ENCODE data around the gene RFLNA. TPM values are rescaled to one million over a fixed set of nuclear protein-coding genes. Genes with fewer than 3 reads are reported as not detected.

Gene RFLNA
- total RNA-seq, 1 experiment from 2014 or later, result 0.07 TPM

DNA sequence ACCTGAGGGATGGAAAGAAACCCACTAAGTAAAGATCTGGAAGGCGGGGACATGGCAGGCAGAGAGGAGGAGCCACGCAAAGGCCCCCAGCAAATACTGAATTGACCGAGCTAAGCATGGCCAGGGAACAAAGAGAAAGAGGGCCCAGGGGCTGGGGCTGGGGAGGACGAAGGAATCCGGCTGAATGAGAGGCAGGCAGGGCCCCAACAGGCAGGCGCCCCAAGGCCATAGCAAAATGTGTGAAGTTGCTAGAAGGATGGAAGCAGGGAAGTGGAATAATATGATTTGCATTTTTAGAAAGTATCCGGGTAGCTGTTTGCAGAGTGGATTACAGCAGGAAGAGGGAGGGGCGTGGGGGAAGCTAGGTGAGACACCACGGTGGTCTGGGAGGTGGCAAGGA lies 49.1 kb downstream of the RFLNA start:
- in situ Hi-C loops (cut with HindIII; ENCODE audit: low pct_unique_long_range_greater_than_20kb, low sequenced_read_pairs), result no loop called here
- no peak for DNase-seq (ENCODE audit: low read depth)

DNA sequence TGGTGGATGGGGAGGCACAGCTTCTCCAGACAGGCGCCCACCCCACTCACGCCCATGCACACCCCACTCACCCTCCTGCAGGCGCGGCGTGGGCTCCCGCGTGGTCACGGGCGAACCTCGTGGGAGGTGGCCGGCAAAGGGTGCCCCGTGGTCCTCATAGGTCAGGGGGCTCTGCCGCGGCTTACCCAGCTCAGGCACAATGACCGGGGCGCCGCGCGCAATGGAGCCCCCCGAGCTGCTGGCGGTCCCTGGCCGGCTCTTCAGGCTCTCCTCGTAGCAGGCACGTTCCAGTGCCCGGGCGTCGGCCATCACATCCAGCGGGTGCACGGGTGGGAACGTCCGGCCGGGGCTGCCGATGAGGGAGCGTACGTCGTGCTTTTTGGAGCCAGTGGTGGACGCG lies 49.6 kb downstream of the RFLNA start:
- in situ Hi-C loops (cut with HindIII; ENCODE audit: low pct_unique_long_range_greater_than_20kb, low sequenced_read_pairs), result no loop called here
- DNase-seq (ENCODE audit: low read depth), result no peak

DNA sequence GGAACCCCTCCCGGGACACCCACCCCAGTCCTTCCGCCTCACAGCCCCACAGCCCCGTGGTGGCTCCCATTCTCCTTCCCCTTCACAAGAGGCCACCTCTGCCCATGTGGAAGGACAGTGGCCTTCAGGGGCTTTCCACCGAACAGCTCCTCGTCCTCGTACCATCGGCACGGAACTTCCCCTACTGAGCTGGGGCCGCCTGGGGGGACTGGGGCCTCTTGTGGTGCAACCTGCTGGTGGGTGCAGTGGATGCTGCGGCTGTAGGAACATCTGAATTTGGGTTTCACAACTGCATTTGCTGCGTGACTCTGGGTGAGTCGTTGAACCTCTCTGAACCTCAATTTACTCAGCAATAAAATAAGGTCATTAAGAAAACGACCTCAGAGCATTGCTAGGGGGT lies 50.9 kb downstream of the RFLNA start:
- no peak for DNase-seq (ENCODE audit: low read depth)
- in situ Hi-C loops (cut with HindIII; ENCODE audit: low pct_unique_long_range_greater_than_20kb, low sequenced_read_pairs), result no loop called here

DNA sequence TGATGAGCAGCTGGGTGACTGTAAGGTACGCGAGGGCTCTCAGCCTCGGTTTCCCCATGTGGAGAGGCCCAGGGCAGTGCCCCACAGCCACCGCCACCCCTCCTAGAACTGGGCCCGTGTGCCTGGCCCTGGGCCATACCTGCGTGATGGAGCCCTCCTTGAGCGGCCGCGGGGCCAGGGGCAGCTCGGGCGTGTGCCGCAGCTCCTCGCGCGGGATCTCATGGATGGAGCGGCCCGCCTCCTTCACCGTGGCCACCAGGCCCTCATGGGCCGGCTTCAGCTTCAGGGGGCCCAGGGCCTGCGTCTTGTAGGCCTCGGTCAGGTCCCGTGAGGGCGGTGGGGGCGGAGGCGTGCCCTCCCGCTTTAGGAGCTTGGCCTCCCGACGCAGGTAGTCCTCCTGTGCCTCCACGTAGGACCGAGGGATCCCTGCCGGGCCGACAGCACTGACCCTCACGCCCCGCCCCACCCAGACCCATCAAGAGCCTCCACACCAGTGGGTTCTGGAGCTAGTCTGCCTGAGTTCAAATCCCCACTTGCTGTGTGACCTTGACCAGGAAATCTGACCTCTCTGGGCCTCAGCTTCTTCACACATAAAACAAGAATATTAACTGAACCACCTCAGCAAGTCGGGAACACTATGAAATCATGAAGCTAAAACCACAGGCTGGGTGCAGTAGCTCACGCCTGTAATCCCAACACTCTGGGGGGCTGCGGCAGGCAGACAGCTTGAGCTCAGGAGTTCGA lies 51.7 kb downstream of the RFLNA start:
- no peak for DNase-seq (ENCODE audit: low read depth)
- in situ Hi-C loops (cut with HindIII; ENCODE audit: low pct_unique_long_range_greater_than_20kb, low sequenced_read_pairs), result no loop called here

DNA sequence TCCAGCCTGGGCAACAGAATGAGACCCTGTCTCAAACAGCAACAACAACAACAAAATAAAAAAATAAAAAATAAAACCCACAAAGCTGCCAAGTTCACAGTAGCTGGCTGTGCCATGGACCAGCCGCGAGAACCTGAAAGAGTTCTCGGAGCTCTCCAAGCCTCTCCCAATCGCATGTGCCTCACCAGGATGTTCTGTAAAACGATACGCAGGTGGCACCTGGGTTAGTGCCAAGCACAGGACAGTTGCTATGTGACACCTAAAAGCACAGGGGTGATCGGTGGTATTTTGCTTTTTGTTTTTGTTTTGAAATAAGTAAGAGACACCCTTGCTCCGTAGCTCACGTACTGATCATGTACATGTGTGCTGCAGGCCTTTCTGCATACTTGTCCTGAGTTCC lies 52.4 kb downstream of the RFLNA start:
- in situ Hi-C loops (cut with HindIII; ENCODE audit: low pct_unique_long_range_greater_than_20kb, low sequenced_read_pairs), result no loop called here
- no peak for DNase-seq (ENCODE audit: low read depth)

DNA sequence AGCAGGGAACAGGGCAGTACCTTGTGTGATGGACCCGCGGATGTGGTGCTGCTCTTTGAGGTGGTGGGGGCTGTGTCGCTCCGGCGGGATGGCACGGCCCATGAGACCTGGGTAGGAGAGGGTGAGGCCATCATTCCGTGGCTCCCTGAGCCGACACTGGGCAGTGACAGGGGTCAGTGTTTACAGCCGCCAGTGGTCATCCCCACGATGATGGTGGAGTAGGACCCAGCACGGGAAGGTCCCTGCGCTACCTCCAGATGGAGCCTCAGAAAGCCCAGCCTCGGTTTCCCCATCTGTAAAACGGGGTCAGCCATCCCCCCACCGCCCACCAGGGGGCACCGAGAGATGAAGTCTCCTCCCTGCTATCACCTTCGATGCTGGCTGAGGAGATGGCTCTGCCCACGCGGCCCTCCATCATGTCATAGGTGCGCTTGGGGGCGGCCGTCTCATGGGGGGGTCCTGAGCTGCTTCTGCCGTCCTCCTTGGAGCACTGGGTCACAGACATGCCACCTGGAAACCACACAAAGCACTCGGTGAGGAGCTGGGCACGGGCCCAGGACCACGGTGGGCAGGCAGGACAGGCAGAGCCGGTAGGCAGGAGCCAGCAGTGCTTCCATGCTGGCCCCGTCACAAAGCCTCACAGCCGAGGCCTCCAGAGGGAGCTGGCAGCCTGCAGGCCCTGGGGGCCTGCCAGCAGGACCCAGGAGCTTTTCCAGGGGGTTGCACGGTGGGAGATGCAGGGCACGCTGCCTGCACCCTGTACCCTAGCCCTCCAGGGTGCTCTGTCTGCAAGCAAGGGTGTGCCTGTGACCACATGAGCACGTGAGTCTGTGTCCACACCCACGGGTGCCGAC lies 53.1 kb downstream of the RFLNA start:
- in situ Hi-C loops (cut with HindIII; ENCODE audit: low pct_unique_long_range_greater_than_20kb, low sequenced_read_pairs), result no loop called here
- DNase-seq (ENCODE audit: low read depth), result no peak

DNA sequence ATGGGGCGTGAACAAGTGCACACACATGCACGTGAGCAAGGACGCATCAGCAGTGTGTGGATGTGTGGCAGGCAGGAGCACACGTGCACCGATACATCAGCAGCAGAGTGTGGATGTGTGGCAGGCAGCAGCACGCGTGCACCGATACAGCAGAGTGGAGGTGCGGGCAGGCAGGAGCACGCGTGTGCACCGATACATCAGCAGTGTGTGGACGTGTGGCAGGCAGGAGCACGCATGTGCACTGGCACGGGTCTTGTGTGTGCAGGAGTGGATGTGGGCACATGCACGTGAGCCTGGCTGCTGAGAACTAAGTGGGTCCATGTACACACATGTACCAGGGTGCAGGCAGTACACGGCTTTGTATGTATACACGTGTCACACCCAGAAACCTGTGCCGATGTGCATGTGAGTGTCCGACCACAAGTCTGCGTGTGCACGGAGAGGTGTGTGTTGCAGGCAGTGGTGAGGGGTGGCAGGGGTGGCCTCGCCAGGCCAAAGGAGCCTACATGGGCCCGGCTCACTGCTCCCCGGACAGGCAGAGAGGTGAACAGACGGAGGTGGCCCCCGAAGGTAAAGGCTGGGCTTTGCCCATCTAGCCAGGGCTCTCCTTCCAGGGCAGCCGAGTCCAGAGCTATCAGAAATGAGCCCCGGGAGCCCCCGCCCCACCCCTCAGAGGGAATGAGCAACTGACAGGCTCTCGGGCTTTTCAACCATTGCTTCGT lies 53.9 kb downstream of the RFLNA start:
- in situ Hi-C loops (cut with HindIII; ENCODE audit: low pct_unique_long_range_greater_than_20kb, low sequenced_read_pairs), result no loop called here
- no peak for DNase-seq (ENCODE audit: low read depth)

DNA sequence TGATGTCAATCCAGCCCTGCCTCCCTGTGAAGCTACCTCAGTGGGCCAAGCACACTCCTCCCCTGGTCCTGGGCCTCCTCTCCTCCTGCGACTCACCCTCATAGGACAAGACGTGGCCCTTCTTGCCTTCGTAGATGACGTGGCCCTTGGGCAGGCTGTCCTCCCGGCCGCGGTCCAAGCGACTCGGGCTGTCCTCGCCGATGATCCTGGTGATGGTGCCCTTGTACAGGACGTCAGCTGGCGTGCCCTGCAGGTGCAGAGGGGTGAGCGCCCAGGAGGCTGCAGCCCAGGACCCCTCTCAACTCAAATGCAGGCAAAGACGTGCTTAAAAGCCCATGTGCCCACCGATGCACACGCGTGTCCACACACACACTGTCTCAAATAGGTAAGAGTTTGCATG lies 55.6 kb downstream of the RFLNA start:
- in situ Hi-C loops (cut with HindIII; ENCODE audit: low pct_unique_long_range_greater_than_20kb, low sequenced_read_pairs), result no loop called here
- no peak for DNase-seq (ENCODE audit: low read depth)

DNA sequence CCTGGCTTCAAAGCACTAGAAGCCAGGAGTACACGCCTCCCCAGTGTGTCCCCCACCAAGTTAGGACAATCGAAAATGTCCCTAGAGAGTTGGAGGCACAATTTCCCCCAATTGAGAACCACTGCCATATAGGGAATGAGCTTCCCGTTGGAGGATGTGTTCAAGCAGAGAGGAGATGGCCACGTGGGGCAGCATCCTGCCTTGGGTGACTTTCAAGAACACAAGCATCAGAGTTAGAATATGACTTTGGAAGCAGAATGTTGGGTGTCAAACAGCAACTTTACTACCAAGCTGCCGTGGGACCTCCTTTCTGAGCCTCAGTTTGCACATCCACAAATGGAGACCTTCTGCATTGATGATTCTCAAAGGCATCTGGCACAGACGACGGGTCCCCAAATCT lies 56.5 kb downstream of the RFLNA start:
- no peak for DNase-seq (ENCODE audit: low read depth)
- in situ Hi-C loops (cut with HindIII; ENCODE audit: low pct_unique_long_range_greater_than_20kb, low sequenced_read_pairs), result no loop called here

DNA sequence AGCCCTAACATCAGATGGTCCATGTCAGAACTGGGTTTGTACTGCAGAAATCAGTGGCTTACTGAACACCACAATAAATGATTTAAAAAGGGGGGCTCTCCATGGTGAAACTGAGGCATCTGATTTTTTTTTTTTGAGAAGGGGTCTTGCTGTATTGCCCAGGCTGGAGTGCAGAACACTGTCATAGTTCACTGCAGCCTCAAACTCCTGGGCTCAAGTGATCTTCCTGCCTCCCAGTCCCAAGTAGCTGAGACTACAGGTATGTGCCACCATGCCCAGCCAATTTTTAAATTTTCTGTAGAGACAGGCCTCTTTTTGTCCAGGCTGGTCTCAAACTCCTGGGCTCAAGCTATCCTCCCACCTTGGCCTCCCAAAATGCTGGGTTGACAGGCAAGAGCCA lies 57.4 kb downstream of the RFLNA start:
- in situ Hi-C loops (cut with HindIII; ENCODE audit: low pct_unique_long_range_greater_than_20kb, low sequenced_read_pairs), result no loop called here
- no peak for DNase-seq (ENCODE audit: low read depth)

DNA sequence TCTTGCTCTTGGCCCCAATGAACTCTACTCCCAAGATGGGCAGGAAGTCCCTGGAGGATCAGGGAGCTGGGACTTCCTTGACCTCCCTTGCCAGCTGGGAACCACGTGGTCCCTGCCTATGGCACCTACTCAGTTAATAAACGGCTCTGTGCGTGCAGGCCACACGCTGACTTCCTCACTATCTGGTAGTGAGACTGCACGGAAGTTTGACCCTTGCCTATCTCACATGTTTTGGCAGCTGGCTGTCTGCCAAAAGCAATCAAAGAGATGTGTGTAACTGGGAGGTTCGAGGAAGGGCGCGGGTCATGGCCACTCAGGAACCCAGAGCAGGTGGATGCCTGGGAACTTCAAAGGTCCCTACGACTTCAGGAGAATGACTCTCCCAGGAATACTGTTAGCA lies 57.9 kb downstream of the RFLNA start:
- in situ Hi-C loops (cut with HindIII; ENCODE audit: low pct_unique_long_range_greater_than_20kb, low sequenced_read_pairs), result no loop called here
- peak; percentile 76 for DNase-seq (ENCODE audit: low read depth)

DNA sequence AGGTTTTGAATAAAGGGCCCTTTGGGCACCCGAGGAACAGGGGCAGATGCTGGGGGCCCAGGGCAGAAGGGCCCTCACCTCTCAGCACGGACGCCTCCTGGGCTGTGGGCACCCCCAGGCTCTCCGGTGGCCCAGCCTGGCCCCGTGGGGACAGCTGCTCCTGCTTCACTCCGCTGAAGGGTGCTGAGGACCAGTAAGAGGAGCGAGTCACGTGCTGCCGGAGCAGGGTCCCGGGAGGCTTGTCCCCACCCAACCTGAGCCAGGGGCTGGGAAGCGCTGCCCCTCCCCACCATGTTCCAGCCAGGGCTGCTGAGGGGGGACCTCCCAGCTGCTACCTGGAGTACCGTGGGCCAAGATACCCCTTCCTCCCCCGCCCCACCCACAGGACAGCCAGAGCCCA lies 59.5 kb downstream of the RFLNA start:
- in situ Hi-C loops (cut with HindIII; ENCODE audit: low pct_unique_long_range_greater_than_20kb, low sequenced_read_pairs), result no loop called here
- no peak for DNase-seq (ENCODE audit: low read depth)

DNA sequence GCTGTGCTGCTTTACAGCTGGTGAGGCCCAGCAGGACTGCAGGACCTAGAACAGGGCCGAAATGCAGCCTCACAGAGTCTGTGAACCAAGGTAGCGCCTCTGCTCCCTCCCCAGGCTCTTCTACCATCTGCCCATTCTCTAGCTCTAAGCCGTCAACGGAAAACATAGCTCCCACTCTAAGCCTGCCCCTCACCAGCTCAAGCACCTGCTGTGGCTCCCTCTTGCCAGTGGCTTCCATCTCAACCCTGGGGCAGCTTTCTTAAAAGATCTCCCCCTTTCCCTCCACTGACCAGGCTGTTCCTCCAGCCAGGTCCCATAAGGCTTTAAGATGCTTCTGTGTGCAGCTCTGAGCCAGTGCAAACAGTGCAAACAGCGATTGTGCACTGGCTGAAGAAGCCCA lies 61.3 kb downstream of the RFLNA start:
- DNase-seq (ENCODE audit: low read depth), result no peak
- in situ Hi-C loops (cut with HindIII; ENCODE audit: low pct_unique_long_range_greater_than_20kb, low sequenced_read_pairs), result no loop called here

DNA sequence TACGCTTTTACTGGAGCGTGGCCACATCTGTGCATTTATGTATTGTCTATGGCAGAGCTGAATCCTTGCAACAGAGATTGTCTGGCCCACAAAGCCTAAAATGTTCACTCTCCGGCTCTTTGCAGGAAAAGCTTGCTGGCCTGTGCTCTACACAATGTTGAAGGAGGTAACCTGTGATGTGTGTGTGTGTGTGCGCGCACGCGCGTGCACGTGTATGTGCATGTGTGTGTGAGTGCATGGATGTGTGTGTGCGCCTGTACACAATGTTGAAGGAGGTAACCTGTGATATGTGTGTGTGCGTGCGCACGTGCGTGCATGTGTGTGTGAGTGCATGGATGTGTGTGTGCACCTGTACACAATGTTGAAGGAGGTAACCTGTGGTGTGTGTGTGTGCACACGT lies 62.7 kb downstream of the RFLNA start:
- DNase-seq (ENCODE audit: low read depth), result no peak
- in situ Hi-C loops (cut with HindIII; ENCODE audit: low pct_unique_long_range_greater_than_20kb, low sequenced_read_pairs), result no loop called here

DNA sequence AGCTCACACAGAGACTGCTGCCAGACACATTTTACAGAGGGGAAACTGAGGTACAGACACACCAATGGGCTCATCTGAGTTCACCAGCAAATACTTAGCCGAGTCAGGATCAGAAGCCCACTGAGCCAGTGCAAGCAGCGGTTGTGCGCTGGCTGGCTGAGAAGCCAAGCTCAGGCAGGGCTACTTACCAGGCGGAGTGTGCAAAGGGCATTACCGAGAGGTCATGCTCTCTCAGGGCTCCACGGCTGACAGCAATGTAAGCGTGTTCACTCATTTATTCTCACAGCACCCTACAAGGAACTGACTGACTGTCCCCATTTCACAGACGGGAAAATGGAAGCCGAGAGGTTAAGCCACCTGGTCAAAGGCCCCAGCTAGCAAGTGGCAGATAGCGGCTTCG lies 63.7 kb downstream of the RFLNA start:
- in situ Hi-C loops (cut with HindIII; ENCODE audit: low pct_unique_long_range_greater_than_20kb, low sequenced_read_pairs), result no loop called here
- DNase-seq (ENCODE audit: low read depth), result no peak

DNA sequence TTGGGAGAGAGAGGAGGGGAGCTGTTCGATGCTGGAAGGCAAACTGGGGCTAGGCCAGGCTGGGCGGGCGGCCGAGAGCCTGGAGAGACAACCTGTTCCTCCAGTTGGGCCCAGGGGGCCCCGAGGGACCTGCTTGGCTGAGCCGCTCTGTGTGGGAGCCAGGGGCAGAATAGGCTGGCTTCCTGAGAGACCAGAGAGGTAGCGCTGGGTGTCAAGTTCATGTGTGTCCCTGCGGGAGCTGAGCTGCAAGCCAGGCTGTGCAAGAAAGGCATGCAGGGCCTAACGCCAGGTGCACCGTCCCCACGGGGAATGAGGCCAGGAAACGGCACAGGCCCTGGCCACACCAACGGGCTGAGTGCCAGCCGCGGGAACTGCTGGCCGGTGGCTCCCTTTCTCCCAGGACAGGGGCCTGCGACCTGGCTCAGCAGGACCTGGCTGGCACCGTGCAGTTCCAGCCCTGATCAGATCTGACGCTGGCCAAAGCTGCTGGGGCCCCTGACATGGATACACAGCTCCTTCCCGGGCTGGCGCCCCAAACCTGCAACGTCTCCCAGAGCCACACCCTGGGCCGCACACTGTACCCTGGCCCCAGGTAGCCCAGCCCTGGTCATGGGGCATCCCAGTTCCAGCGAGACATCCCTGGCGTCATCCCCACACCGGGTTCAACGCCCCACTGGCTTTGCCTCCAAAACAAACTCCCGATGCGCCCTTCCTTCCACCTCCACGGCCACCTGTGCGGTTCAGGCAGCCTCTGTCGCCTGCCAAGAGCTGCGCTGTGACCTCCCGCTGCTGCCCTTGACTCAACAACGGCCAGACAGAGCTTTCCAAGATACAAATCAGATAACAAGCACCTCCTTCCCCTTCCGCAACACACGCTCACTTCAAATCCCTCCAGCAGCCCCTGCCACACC lies 65.0 kb downstream of the RFLNA start:
- DNase-seq (ENCODE audit: low read depth), result no peak

DNA sequence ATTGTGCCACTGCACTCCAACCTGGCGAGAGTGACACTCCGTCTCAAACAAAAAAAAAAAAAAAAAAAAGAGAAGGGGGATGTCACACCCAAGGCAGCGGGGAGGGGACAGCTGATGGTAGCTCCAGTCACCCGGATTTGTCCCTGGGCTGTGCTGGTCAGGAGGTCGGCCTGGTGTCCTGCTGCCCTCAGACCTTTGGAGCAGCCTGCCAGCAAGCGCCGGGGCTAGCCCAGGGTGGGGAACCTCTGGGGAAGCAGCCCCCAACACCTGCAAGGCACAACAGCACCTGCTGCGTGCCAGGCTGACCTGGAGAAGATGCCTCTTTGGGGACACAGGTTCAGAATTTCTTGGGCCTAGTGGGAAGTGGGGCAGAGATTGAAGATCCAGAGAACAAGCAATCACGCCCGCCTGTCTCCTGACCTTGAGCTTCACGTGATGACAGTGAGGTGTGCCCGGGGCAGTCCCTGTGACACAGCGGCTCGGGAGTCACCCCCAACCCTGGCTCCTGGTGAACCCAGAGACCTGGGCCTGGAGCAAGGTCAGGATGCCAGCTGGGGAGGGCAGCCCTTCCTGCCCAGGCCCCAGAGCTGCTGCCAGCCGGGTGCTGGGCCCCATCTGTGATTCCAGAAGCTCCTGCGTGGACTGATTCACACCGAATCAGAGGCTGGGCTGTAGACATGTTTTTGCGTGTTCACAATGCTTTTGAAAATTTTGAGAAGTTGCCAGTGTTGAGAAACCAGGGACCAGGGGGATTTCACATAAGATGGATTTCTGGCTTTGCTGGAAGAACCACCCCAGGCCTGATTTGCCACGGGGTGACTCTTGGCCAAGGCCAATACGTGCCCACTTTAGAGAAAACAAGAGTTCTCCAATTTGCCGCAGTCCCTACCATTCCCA lies 66.4 kb downstream of the RFLNA start:
- DNase-seq (ENCODE audit: low read depth), result no peak
- in situ Hi-C loops (cut with HindIII; ENCODE audit: low pct_unique_long_range_greater_than_20kb, low sequenced_read_pairs), result no loop called here

More for the DNA sequence above, 65.0 kb downstream of the RFLNA start:
- in situ Hi-C loops (cut with HindIII; ENCODE audit: low pct_unique_long_range_greater_than_20kb, low sequenced_read_pairs), result no loop called here

All from Caki2 (cell line).